Endothelial cell of umbilical vein (primary cell): ENCODE data around the gene ERMAP.

Experiments used
- CTCF ChIP-seq, 2 donors: IDR thresholded peaks; 1 replicate in 1 of 2; 2 replicates in 1 of 2; pipeline ENCODE4 v1.5.1; 2011; ENCODE audit warnings: low read length in 2 of 2, mild to moderate bottlenecking in 2 of 2, moderate library complexity in 2 of 2, control low read depth in 1 of 2, inconsistent platforms in 1 of 2, low read depth in 1 of 2; ENCODE audit not compliant: insufficient read depth in 1 of 2; ENCODE audit errors: extremely low read depth in 1 of 2
- EZH2 ChIP-seq: IDR thresholded peaks from 2 replicates; pipeline ENCODE4 v1.6.1; 2012; ENCODE audit warnings: borderline replicate concordance, low read depth, mild to moderate bottlenecking, moderate library complexity, low read length, inconsistent platforms; ENCODE audit not compliant: severe bottlenecking
- FOS ChIP-seq: IDR thresholded peaks from 2 replicates; pipeline ENCODE4 v1.6.1; 2011; ENCODE audit warnings: mild to moderate bottlenecking, low read length, moderate library complexity, borderline replicate concordance; ENCODE audit not compliant: insufficient read depth
- GATA2 ChIP-seq: IDR thresholded peaks from 2 replicates; pipeline ENCODE4 v1.7.0; 2011; ENCODE audit warnings: low read depth, mild to moderate bottlenecking, moderate library complexity, mixed read lengths, low read length; ENCODE audit not compliant: insufficient read length, insufficient read depth
- JUN ChIP-seq: IDR thresholded peaks from 2 replicates; pipeline ENCODE4 v1.6.1; 2011; ENCODE audit warnings: borderline replicate concordance, low read depth; ENCODE audit not compliant: insufficient read length, insufficient read depth
- MYC ChIP-seq: IDR thresholded peaks from one replicate; pipeline ENCODE4 v1.6.1; 2011; ENCODE audit warnings: mild to moderate bottlenecking, low read depth, low read length
- POLR2A ChIP-seq: IDR thresholded peaks from 2 replicates; pipeline ENCODE4 v1.6.1; 2012; ENCODE audit warnings: low read depth, mild to moderate bottlenecking, control low read depth, low read length
- POLR2AphosphoS5 ChIP-seq: IDR thresholded peaks from 2 replicates; pipeline ENCODE4 v1.6.1; 2012; ENCODE audit warnings: low read depth, mild to moderate bottlenecking, control low read depth, low read length, moderate library complexity; ENCODE audit not compliant: insufficient read depth
- TF ChIP-seq, protein P1 (sequence below): IDR thresholded peaks from 2 replicates; pipeline ENCODE4 v1.6.1; 2011; ENCODE audit not compliant: insufficient read depth, insufficient read length

- TF ChIP-seq, protein P1, sequence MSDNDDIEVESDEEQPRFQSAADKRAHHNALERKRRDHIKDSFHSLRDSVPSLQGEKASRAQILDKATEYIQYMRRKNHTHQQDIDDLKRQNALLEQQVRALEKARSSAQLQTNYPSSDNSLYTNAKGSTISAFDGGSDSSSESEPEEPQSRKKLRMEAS, result no peak
- TF ChIP-seq EZH2, result no peak
- TF ChIP-seq CTCF (IDR thresholded peaks at IDR 0.05; ENCODE audit: extremely low read depth in 1 of 2, insufficient read depth in 1 of 2, low read depth in 1 of 2, low read length in 2 of 2), result no peak
- TF ChIP-seq POLR2AphosphoS5, result no peak
- TF ChIP-seq JUN, result no peak
- no peak for TF ChIP-seq POLR2A
- no peak for TF ChIP-seq MYC
- TF ChIP-seq FOS, result no peak
- TF ChIP-seq GATA2, result no peak
These were observed 63.5 kb downstream of the ERMAP start for GRCh38 chr1:42880384-42880783.
